GM12864 (cell line): ENCODE data around the gene C9orf40.

Experiments used
- DNase-seq: peaks from one replicate; pipeline ENCODE4 v3.0.0-alpha.2; 2011; ENCODE audit warnings: low read depth
- H3K4me3 ChIP-seq: 2 replicates; pipeline ENCODE4 v1.5.1; 2011; ENCODE audit warnings: mild to moderate bottlenecking, low read depth, low read length, control low read depth
- TF ChIP-seq, protein P1 (sequence below): IDR thresholded peaks from 2 replicates; pipeline ENCODE4 v1.5.1; 2011; ENCODE audit warnings: low read depth, mild to moderate bottlenecking, moderate library complexity, low read length, control low read depth, inconsistent platforms; ENCODE audit errors: missing control alignments

C9orf40 gene

DNA sequence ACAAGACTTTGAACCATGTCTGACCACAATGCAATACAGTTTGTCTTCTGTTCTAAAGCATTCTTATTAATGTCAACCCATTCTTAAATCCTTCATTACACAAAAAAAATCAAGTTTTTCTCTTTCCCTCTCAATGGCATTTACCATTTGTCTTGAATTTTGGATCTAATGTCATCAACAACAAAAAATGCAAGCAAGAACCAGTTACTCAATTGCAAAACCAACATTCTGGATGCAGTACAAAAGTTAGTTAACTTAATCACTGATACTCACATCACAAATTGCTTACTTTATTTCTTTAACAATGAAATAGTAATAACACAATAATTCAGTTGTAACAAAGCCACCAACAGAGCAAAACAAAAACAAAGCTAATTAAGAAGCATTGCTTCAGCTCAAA, 6.0 kb downstream of the C9orf40 start:
- no peak overlapping the region for H3K4me3 ChIP-seq
- TF ChIP-seq, protein P1, sequence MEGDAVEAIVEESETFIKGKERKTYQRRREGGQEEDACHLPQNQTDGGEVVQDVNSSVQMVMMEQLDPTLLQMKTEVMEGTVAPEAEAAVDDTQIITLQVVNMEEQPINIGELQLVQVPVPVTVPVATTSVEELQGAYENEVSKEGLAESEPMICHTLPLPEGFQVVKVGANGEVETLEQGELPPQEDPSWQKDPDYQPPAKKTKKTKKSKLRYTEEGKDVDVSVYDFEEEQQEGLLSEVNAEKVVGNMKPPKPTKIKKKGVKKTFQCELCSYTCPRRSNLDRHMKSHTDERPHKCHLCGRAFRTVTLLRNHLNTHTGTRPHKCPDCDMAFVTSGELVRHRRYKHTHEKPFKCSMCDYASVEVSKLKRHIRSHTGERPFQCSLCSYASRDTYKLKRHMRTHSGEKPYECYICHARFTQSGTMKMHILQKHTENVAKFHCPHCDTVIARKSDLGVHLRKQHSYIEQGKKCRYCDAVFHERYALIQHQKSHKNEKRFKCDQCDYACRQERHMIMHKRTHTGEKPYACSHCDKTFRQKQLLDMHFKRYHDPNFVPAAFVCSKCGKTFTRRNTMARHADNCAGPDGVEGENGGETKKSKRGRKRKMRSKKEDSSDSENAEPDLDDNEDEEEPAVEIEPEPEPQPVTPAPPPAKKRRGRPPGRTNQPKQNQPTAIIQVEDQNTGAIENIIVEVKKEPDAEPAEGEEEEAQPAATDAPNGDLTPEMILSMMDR = no peak
- no peak for DNase-seq

DNA sequence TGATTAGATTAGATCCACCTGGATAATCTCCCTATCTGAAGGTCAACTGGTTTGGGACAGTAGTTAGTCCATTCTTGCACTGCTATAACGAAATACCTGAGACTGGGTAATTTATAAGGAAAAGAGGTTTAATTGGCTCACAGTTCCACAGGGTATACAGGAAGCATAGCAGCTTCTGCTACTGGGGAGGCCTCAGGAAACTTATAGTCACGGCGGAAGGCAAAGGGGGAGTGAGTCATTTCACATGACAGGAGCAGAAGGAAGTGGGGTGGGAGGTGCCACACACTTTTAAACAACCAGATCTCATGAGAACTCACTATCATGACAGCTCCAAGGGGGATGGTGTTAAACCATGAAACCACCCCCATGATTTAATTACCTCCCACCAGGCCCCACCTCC, 9.9 kb downstream of the C9orf40 start:
- no peak for DNase-seq
- no peak overlapping the region for H3K4me3 ChIP-seq
- TF ChIP-seq, protein P1 = no peak

DNA sequence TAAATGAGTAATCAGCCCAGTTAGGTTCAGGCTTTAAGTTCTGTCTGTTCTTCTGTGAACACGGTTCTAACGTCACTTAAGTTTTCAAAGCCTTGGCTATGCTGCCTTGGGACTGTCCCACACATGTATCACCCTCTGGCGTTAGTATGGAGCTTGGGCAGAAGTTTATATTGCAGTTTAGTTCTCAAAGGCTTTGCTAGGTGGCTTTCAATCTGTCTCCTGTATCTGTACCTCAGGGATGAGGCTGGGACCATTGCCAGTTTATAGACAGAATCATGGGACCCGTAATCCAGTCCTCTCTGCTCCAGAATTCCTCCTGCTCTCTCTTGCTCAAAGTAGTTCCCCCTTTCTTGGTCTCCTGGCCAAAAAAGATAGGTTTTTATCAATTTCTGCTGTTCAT, 12.1 kb downstream of the C9orf40 start:
- TF ChIP-seq, protein P1 = no peak
- H3K4me3 ChIP-seq = no peak overlapping the region
- DNase-seq = no peak

DNA sequence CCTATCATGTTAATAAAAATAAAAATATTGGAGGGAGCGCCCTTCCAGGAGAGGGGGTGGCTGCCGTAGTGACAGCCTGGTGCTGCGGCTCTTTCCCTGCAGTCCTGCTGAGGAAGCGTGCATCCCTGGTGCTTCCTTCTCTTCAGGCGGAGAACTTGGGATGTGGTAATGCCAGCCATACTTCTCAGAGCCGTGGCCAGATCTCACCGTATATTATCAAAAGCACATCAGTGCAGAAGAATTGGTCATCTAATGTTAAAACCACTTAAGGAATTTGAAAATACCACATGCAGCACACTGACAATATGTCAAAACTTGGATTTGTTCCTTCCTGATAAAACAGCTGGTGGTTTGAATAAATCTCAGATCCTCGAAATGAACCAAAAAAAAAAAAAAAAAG, 17.7 kb downstream of the C9orf40 start:
- TF ChIP-seq, protein P1 = no peak
- no peak for DNase-seq
- H3K4me3 ChIP-seq = no peak overlapping the region

DNA sequence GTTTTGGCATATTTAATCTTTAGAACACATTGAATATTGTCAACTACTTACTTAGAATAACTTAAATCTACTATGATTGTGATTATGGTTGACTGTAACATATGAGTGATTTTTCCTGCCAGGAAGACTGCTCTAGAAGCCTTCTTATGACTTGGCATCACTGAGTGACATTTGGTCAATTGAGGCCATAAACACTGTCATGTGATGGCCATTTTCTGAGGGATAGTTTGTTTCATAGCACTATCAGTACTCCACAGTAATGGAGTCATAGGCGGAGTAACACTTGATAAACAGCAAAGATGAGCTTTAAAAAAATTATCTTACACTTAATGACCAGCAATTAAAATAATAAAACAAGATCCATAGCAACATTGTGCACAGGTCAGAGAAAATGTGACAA, 31.0 kb downstream of the C9orf40 start:
- TF ChIP-seq, protein P1 = no peak
- DNase-seq = no peak
- H3K4me3 ChIP-seq = no peak overlapping the region

DNA sequence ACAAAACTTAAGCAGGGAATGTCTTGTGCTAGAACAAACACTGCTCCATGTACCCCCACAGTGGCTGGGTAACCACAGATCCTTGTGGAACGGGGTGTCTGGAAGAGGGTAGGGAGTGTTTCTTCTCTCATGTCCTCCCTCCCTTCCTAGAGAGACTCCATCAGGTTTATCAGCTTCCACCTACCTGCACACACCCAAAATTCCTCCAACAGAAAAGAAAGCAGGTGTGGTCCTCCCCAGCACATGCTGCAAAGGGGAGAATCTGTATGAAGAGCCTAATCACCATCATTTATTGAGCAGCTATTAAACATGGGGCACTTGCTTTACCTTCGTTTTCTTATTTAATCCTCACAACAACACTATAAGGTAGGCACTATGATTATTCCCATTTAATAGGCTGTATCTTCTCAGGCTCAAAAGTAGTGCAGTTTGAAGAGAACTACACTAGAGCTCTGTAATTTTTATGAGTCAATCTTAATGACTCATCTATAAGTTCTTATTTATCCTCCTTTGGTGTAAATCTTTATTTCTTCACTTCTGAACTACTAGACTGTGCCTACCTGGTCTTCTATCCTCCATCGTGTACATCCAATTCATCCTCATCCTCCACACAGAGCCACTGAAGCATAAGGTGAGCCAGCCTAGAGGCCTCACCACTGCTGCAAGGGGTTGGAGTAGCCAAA, 31.6 kb downstream of the C9orf40 start:
- no peak overlapping the region for H3K4me3 ChIP-seq
- no peak for DNase-seq
- TF ChIP-seq, protein P1 = no peak

DNA sequence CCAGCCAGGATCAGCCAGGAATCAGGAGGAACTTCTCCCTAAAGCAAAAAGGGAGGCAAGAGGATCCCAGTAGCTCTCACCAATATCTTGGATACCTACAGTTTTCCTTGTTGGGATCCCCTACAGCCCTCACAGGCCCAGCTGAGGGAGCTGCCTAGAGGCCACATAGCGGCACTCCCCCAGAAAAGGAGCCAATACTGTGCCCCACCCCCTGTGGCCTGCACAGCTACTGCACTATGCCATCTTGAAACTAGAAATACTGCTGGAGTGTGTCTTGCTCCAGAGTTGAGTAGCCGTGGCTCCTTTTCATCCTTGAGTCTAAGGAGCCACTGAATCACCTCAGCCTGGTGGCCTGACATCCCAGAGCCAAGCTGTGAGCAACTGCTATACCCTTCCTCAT, 42.7 kb downstream of the C9orf40 start:
- DNase-seq = no peak
- TF ChIP-seq, protein P1 = no peak
- H3K4me3 ChIP-seq = no peak overlapping the region
